ENCODE data around the gene LTN1.

LTN1 gene

GRCh38 chr21:28882345-28882744 is 110.3 kb downstream of the LTN1 start:
- no peak for DNase-seq (ENCODE audit: low read depth in 2 of 2)

Measured in stimulated activated CD4-positive, alpha-beta T cell treated with anti-CD3 and anti-CD28 coated beads, Interleukin-15, amount 100 ng/mL, for 48 hours (primary cell).